ENCODE measurements around the gene MAPKAPK3.
"Not testable (repeated sequence)": the region's sequence is repeated elsewhere in the genome, so short reads cannot be mapped to it uniquely, and the experiment has no call there.

The MAPKAPK3 gene

GRCh38 chr3:50657816-50658215 is 40.9 kb downstream of the MAPKAPK3 start:
- FAIRE-seq: no peak

GRCh38 chr3:50658416-50658815 is 41.5 kb downstream of the MAPKAPK3 start:
- FAIRE-seq: no peak

GRCh38 chr3:50658831-50659230 is 41.9 kb downstream of the MAPKAPK3 start:
- FAIRE-seq: no peak

- no peak for FAIRE-seq
Measured at GRCh38 chr3:50660386-50660785, 43.4 kb downstream of the MAPKAPK3 start.

GRCh38 chr3:50661321-50661837 is 44.4 kb downstream of the MAPKAPK3 start:
- FAIRE-seq: no peak

GRCh38 chr3:50662408-50662807 is 45.5 kb downstream of the MAPKAPK3 start:
- FAIRE-seq: no peak

- no peak for FAIRE-seq
Measured at GRCh38 chr3:50665081-50665840, 48.3 kb downstream of the MAPKAPK3 start.

- FAIRE-seq: not testable (repeated sequence)
Measured at GRCh38 chr3:50665841-50666115, 48.8 kb downstream of the MAPKAPK3 start.

GRCh38 chr3:50666837-50667236 is 49.9 kb downstream of the MAPKAPK3 start:
- no peak for FAIRE-seq

- no peak for FAIRE-seq
Measured at GRCh38 chr3:50671331-50671730, 54.4 kb downstream of the MAPKAPK3 start.

- no peak for FAIRE-seq
Measured at GRCh38 chr3:50672656-50673055, 55.7 kb downstream of the MAPKAPK3 start.

- no peak for FAIRE-seq
Measured at GRCh38 chr3:50673931-50674330, 57.0 kb downstream of the MAPKAPK3 start.

GRCh38 chr3:50674349-50675178 is 57.6 kb downstream of the MAPKAPK3 start, which contains the start of gene DOCK3:
TSS of gene DOCK3 (plus strand) at chr3:50674927. CDS start at chr3:50675264, 337 bp downstream.
- FAIRE-seq: no peak

- peak; percentile 37 for FAIRE-seq
Measured at GRCh38 chr3:50675179-50676030, 58.5 kb downstream of the MAPKAPK3 start.

- no peak for FAIRE-seq
Measured at GRCh38 chr3:50676031-50676705, 59.2 kb downstream of the MAPKAPK3 start.

GRCh38 chr3:50687127-50687751 is 70.3 kb downstream of the MAPKAPK3 start:
- FAIRE-seq: no peak

- no peak for FAIRE-seq
Measured at GRCh38 chr3:50687916-50688315, 71.0 kb downstream of the MAPKAPK3 start.

- not testable (repeated sequence) for FAIRE-seq
Measured at GRCh38 chr3:50688602-50689001, 71.7 kb downstream of the MAPKAPK3 start.

GRCh38 chr3:50689558-50689957 is 72.6 kb downstream of the MAPKAPK3 start:
- FAIRE-seq: no peak

GRCh38 chr3:50695031-50695430 is 78.1 kb downstream of the MAPKAPK3 start:
- no peak for FAIRE-seq

- FAIRE-seq: no peak
Measured at GRCh38 chr3:50696276-50696675, 79.3 kb downstream of the MAPKAPK3 start.

- FAIRE-seq: peak; percentile 65
Measured at GRCh38 chr3:50698269-50698668, 81.3 kb downstream of the MAPKAPK3 start.
